GM12874 (cell line): ENCODE results near the gene TMEM108.

Source experiments
- CTCF ChIP-seq: IDR thresholded peaks from 2 replicates; pipeline ENCODE4 v1.5.1; 2011; ENCODE audit warnings: low read depth, mild to moderate bottlenecking, control low read depth, low read length, moderate library complexity; ENCODE audit not compliant: insufficient read depth

The TMEM108 gene

DNA sequence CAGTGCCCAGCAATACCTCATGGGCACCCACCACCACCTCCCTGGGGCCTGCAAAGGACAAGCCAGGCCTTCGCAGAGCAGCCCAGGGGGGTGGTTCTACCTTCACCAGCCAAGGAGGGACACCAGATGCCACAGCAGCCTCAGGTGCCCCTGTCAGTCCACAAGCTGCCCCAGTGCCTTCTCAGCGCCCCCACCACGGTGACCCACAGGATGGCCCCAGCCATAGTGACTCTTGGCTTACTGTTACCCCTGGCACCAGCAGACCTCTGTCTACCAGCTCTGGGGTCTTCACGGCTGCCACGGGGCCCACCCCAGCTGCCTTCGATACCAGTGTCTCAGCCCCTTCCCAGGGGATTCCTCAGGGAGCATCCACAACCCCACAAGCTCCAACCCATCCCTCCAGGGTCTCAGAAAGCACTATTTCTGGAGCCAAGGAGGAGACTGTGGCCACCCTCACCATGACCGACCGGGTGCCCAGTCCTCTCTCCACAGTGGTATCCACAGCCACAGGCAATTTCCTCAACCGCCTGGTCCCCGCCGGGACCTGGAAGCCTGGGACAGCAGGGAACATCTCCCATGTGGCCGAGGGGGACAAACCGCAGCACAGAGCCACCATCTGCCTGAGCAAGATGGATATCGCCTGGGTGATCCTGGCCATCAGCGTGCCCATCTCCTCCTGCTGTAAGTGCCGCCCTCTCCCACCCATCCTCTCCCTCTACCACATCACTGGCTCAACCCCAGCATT is 342.5 kb downstream of the TMEM108 start:
- no peak for TF ChIP-seq CTCF

- TF ChIP-seq CTCF = no peak
These were observed 343.3 kb downstream of the TMEM108 start for GRCh38 chr3:133381346-133382109.

DNA sequence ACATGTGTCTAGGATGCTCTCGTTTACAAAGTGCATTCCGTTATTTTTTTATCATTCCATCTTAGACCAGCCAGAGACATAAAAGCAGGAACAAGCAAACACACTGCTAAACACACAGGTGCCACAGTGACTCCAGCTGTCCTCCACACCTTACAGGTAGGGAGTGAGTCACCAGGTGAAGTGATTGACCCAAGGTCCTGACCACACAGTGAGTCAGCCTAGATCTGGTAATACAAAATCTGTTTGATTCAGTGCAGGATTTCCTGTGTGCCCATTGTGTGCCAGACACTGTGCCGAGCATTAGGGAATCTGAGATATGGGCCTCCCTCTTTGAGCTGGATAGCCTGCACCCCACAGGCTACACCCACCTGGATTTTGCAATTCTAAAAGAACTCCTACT is 345.0 kb downstream of the TMEM108 start:
- TF ChIP-seq CTCF = no peak

GRCh38 chr3:133383741-133384140 is 345.6 kb downstream of the TMEM108 start:
- TF ChIP-seq CTCF = no peak

- TF ChIP-seq CTCF = peak; percentile 85
These were observed 346.3 kb downstream of the TMEM108 start for GRCh38 chr3:133384331-133385027.

GRCh38 chr3:133386876-133387275 is 348.7 kb downstream of the TMEM108 start:
- TF ChIP-seq CTCF = no peak

GRCh38 chr3:133387341-133387740 is 349.1 kb downstream of the TMEM108 start:
- no peak for TF ChIP-seq CTCF
